WTC11 (cell line): Measurements from ENCODE around the gene ALDH3A2.

Source experiments
- CDX4 ChIP-seq: fragments of 250-450 bp; sonication (Bioruptor Pico); IDR thresholded peaks from 2 replicates; pipeline ENCODE4 v1.9.0; 2021; ENCODE audit warnings: moderate library complexity, mild to moderate bottlenecking, inconsistent platforms, borderline replicate concordance
- CREB1 ChIP-seq: sonication (generic); formaldehyde crosslinking; IDR thresholded peaks from 2 replicates; pipeline ENCODE4 v1.8.0; 2023; ENCODE audit warnings: mild to moderate bottlenecking, missing genetic modification reagents
- ELF4 ChIP-seq: sonication (generic); formaldehyde crosslinking; IDR thresholded peaks from 2 replicates; pipeline ENCODE4 v1.8.1; 2022; ENCODE audit warnings: low read depth, mild to moderate bottlenecking, moderate library complexity, missing genetic modification reagents
- GTF2I ChIP-seq: fragments of 250-450 bp; sonication (Bioruptor Pico); conservative IDR thresholded peaks from 2 replicates; pipeline ENCODE4 v1.4.0; 2021; ENCODE audit warnings: mild to moderate bottlenecking
- KAT7 ChIP-seq: sonication (generic); formaldehyde crosslinking; IDR thresholded peaks from 2 replicates; pipeline ENCODE4 v1.8.1; 2023; ENCODE audit warnings: missing genetic modification reagents, mild to moderate bottlenecking, borderline replicate concordance
- NR2C2 ChIP-seq: sonication (generic); formaldehyde crosslinking; IDR thresholded peaks from 2 replicates; pipeline ENCODE4 v1.8.0; 2022; ENCODE audit warnings: mild to moderate bottlenecking, missing genetic modification reagents
- NR3C1 ChIP-seq: sonication (generic); formaldehyde crosslinking; conservative IDR thresholded peaks from 2 replicates; pipeline ENCODE4 v1.8.1; 2023; ENCODE audit warnings: low read depth, mild to moderate bottlenecking, missing genetic modification reagents
- TP53 ChIP-seq: sonication (generic); formaldehyde crosslinking; IDR thresholded peaks from 2 replicates; pipeline ENCODE4 v1.8.1; 2023; ENCODE audit warnings: mild to moderate bottlenecking, missing genetic modification reagents
- ZNF232 ChIP-seq: sonication (generic); formaldehyde crosslinking; IDR thresholded peaks from 2 replicates; pipeline ENCODE4 v1.8.0; 2022; ENCODE audit warnings: mild to moderate bottlenecking, missing genetic modification reagents
- TF ChIP-seq, protein P1 (sequence below): fragments of 200-600 bp; IDR thresholded peaks from 2 replicates; pipeline ENCODE4 v1.8.0; 2022; ENCODE audit warnings: antibody characterized with exemption
- TF ChIP-seq, protein P2 (sequence below): sonication (generic); formaldehyde crosslinking; IDR thresholded peaks from 2 replicates; pipeline ENCODE4 v1.8.0; 2023; ENCODE audit warnings: missing genetic modification reagents
- TF ChIP-seq, protein P3 (sequence below): sonication (generic); formaldehyde crosslinking; IDR thresholded peaks from 2 replicates; pipeline ENCODE4 v1.8.0; 2022; ENCODE audit warnings: mild to moderate bottlenecking, missing genetic modification reagents
- TF ChIP-seq, protein P4 (sequence below): sonication (generic); formaldehyde crosslinking; IDR thresholded peaks from 2 replicates; pipeline ENCODE4 v1.8.1; 2022; ENCODE audit warnings: low read depth, missing genetic modification reagents, borderline replicate concordance

DNA sequence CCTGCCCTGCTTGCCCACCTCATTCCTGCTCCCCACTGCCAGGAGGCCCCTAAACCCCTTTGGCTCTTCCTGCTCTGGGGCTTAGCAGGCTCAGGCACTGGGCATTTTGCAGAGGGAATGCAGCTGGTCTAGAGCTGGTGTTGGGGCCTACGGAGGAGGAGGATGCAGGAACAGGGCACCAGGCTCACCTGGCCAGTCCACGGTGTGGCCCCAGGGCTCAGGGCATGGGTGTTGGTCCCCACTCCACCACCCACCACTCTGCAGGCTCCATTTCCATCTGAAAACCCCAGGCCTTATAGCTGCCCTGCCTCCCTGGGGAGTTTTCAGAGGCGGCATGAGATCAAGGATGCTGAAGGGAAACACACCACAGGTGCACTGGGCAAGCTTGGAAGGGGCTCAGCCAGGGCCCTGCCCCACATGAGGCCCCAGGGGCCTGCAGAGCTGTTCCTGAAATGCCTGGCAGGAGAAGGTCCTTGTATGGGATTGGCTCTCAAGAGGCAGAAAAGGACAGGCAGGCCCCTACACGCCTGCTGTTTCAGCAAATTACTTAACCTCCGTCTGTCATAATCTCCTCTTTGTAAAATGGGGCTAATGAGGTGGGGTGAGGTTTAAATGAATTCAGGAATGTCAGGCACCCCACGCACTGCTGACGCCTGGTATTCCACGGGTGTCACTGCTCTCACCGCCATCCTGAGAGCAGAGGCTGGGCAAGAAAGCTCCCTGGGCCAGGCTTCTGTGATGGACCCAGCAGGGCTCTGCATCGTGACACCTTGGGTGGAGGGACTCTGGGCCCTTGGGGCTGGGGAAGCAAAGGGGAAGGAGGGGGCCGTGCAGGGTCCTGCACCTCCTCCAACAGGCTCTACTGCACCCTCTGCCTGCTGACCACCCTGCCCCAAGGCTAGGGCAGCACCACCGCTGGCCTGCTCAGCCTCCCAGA is 58.5 kb downstream of the ALDH3A2 start:
- TF ChIP-seq, protein P1, sequence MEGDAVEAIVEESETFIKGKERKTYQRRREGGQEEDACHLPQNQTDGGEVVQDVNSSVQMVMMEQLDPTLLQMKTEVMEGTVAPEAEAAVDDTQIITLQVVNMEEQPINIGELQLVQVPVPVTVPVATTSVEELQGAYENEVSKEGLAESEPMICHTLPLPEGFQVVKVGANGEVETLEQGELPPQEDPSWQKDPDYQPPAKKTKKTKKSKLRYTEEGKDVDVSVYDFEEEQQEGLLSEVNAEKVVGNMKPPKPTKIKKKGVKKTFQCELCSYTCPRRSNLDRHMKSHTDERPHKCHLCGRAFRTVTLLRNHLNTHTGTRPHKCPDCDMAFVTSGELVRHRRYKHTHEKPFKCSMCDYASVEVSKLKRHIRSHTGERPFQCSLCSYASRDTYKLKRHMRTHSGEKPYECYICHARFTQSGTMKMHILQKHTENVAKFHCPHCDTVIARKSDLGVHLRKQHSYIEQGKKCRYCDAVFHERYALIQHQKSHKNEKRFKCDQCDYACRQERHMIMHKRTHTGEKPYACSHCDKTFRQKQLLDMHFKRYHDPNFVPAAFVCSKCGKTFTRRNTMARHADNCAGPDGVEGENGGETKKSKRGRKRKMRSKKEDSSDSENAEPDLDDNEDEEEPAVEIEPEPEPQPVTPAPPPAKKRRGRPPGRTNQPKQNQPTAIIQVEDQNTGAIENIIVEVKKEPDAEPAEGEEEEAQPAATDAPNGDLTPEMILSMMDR, result no peak
- TF ChIP-seq GTF2I (CRISPR knock-in tag) (no peak), NR3C1 (CRISPR knock-in tag) (no peak), ELF4 (CRISPR knock-in tag) (no peak), ZNF232 (CRISPR knock-in tag) (no peak), CREB1 (CRISPR knock-in tag) (no peak), KAT7 (no peak), CDX4 (no peak), NR2C2 (CRISPR knock-in tag) (no peak), TP53 (CRISPR knock-in tag) (no peak)
- TF ChIP-seq, protein P2, sequence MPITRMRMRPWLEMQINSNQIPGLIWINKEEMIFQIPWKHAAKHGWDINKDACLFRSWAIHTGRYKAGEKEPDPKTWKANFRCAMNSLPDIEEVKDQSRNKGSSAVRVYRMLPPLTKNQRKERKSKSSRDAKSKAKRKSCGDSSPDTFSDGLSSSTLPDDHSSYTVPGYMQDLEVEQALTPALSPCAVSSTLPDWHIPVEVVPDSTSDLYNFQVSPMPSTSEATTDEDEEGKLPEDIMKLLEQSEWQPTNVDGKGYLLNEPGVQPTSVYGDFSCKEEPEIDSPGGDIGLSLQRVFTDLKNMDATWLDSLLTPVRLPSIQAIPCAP (CRISPR knock-in tag), result no peak
- TF ChIP-seq, protein P3, sequence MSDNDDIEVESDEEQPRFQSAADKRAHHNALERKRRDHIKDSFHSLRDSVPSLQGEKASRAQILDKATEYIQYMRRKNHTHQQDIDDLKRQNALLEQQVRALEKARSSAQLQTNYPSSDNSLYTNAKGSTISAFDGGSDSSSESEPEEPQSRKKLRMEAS (CRISPR knock-in tag), result no peak
- TF ChIP-seq, protein P4, sequence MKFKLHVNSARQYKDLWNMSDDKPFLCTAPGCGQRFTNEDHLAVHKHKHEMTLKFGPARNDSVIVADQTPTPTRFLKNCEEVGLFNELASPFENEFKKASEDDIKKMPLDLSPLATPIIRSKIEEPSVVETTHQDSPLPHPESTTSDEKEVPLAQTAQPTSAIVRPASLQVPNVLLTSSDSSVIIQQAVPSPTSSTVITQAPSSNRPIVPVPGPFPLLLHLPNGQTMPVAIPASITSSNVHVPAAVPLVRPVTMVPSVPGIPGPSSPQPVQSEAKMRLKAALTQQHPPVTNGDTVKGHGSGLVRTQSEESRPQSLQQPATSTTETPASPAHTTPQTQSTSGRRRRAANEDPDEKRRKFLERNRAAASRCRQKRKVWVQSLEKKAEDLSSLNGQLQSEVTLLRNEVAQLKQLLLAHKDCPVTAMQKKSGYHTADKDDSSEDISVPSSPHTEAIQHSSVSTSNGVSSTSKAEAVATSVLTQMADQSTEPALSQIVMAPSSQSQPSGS (CRISPR knock-in tag), result no peak
